ENCODE data around the gene PTPN4.
A peak's percentile ranks its signal among the peaks of the same experiment; 100 is the strongest.
"Not testable (repeated sequence)": the region's sequence is repeated elsewhere in the genome, so short reads cannot be mapped to it uniquely, and the experiment has no call there.

PTPN4 gene

GRCh38 chr2:119940856-119941255 lies 181.1 kb downstream of the PTPN4 start:
- DNase-seq (ENCODE audit: low read depth, low spot score) = no peak

- DNase-seq (ENCODE audit: low read depth, low spot score) = no peak
These were observed 181.7 kb downstream of the PTPN4 start for GRCh38 chr2:119941388-119941787.

GRCh38 chr2:119941981-119942513 lies 182.3 kb downstream of the PTPN4 start:
- DNase-seq (ENCODE audit: low read depth, low spot score) = no peak

- DNase-seq (ENCODE audit: low read depth, low spot score) = no peak
These were observed 183.3 kb downstream of the PTPN4 start for GRCh38 chr2:119943058-119943457.

GRCh38 chr2:119947535-119947934 lies 187.8 kb downstream of the PTPN4 start:
- DNase-seq (ENCODE audit: low read depth, low spot score) = no peak

- no peak for DNase-seq (ENCODE audit: low read depth, low spot score)
These were observed 191.2 kb downstream of the PTPN4 start for GRCh38 chr2:119950966-119951365.

GRCh38 chr2:119958670-119959268 lies 199.0 kb downstream of the PTPN4 start:
- no peak for DNase-seq (ENCODE audit: low read depth, low spot score)

GRCh38 chr2:119960821-119961220 lies 201.1 kb downstream of the PTPN4 start:
- no peak for DNase-seq (ENCODE audit: low read depth, low spot score)

- DNase-seq (ENCODE audit: low read depth, low spot score) = no peak
These were observed 222.2 kb downstream of the PTPN4 start for GRCh38 chr2:119981896-119982295.

GRCh38 chr2:119982506-119982905 lies 222.8 kb downstream of the PTPN4 start:
- no peak for DNase-seq (ENCODE audit: low read depth, low spot score)

GRCh38 chr2:119983108-119983507 lies 223.4 kb downstream of the PTPN4 start:
- DNase-seq (ENCODE audit: low read depth, low spot score) = no peak

- DNase-seq (ENCODE audit: low read depth, low spot score) = no peak
These were observed 236.4 kb downstream of the PTPN4 start for GRCh38 chr2:119996148-119996547.

GRCh38 chr2:119996896-119997891 lies 237.5 kb downstream of the PTPN4 start:
- DNase-seq (ENCODE audit: low read depth, low spot score) = not testable (repeated sequence)

- no peak for DNase-seq (ENCODE audit: low read depth, low spot score)
These were observed 241.7 kb downstream of the PTPN4 start for GRCh38 chr2:120001471-120001870.

- DNase-seq (ENCODE audit: low read depth, low spot score) = no peak
These were observed 244.5 kb downstream of the PTPN4 start for GRCh38 chr2:120004254-120004653.

GRCh38 chr2:120005834-120006521 lies 246.3 kb downstream of the PTPN4 start:
- DNase-seq (ENCODE audit: low read depth, low spot score) = no peak

- DNase-seq (ENCODE audit: low read depth, low spot score) = no peak
These were observed 248.1 kb downstream of the PTPN4 start for GRCh38 chr2:120007851-120008250.

GRCh38 chr2:120012363-120012762 lies 252.6 kb downstream of the PTPN4 start:
- DNase-seq (ENCODE audit: low read depth, low spot score) = no peak

GRCh38 chr2:120012771-120013596 lies 253.3 kb downstream of the PTPN4 start, which contains the start of gene EPB41L5:
TSS of gene EPB41L5 (plus strand) at chr2:120013077. CDS start at chr2:120019085, 6,008 bp downstream.
- peak; percentile 93 for DNase-seq (ENCODE audit: low read depth, low spot score)

- no peak for DNase-seq (ENCODE audit: low read depth, low spot score)
These were observed 254.0 kb downstream of the PTPN4 start for GRCh38 chr2:120013597-120014223.

Measured in smooth muscle cell of the brain vasculature (primary cell).